Activated T-helper 17 cell treated with anti-CD3 and anti-CD28 coated beads, Interleukin-2, amount 50 U/mL, for 72 hours (primary cell): ENCODE measurements around the gene ANLN. TPM values are rescaled to one million over a fixed set of nuclear protein-coding genes. Genes with fewer than 3 reads are reported as not detected.
"Not testable (repeated sequence)": the region's sequence is repeated elsewhere in the genome, so short reads cannot be mapped to it uniquely, and the experiment has no call there.

Experiments used
- ATAC-seq: fragments of 150-1000 bp; cut with Tn5 transposase; replicated peaks from 2 replicates; pipeline ENCODE4 v1.10.0; 2021; ENCODE audit warnings: mild to moderate bottlenecking, moderate library complexity
- H3K27ac Mint-ChIP-seq: one replicate; pipeline ENCODE4 v1.8.0; 2022; ENCODE audit warnings: mixed read lengths
- H3K27me3 Mint-ChIP-seq: one replicate; pipeline ENCODE4 v1.8.0; 2022; ENCODE audit warnings: mixed read lengths
- H3K36me3 Mint-ChIP-seq: one replicate; pipeline ENCODE4 v1.8.0; 2022; ENCODE audit warnings: low read depth, mild to moderate bottlenecking, mixed read lengths
- H3K4me1 Mint-ChIP-seq: one replicate; pipeline ENCODE4 v1.8.0; 2022; ENCODE audit warnings: mixed read lengths
- H3K4me3 Mint-ChIP-seq: one replicate; pipeline ENCODE4 v1.8.0; 2022; ENCODE audit warnings: mild to moderate bottlenecking, mixed read lengths
- H3K9me3 Mint-ChIP-seq: one replicate; pipeline ENCODE4 v1.8.0; 2022; ENCODE audit warnings: mixed read lengths
- total RNA-seq, 2 donors: library from RNA; stranded (reverse); gene quantifications; one replicate each; pipeline ENCODE4 v1.2.3, GENCODE V29; 2022

Gene ANLN
- total RNA-seq, 2 donors from 2014 or later = 64.3 to 67.1 TPM

DNA sequence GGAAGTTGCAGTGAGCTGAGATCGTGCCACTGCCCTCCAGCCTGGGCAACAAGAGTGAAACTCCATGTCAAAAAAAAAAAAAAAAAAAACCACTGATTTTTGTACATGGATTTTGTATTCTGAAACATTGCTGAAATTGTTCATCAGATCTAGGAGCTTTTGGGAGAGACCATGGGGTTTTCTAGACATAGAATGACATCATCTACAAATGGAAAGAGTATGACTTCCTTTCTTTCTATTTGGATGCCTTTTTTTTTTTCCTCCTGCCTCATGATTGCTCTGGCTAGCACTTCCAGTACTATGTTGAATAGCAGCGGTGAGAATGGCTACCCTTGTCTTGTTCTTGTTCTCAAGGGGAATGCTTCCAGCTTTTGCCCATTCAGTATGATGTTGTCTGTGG, 89.1 kb downstream of the ANLN start:
- Mint-ChIP-seq H3K4me3 (no peak overlapping the region), H3K27ac (no peak overlapping the region), H3K9me3 (peaks cover 7% of the 10 kb centered on the region), H3K27me3 (no peaks in the 10 kb centered on the region), H3K36me3 (no peaks in the 10 kb centered on the region), H3K4me1 (peaks cover 6% of the 10 kb centered on the region)
- no peak for ATAC-seq

GRCh38 chr7:36483853-36484252, 94.2 kb downstream of the ANLN start:
- H3K4me1 Mint-ChIP-seq, H3K4me3 Mint-ChIP-seq, H3K27me3 Mint-ChIP-seq, H3K27ac Mint-ChIP-seq, H3K36me3 Mint-ChIP-seq, ATAC-seq, H3K9me3 Mint-ChIP-seq: not testable (repeated sequence)

GRCh38 chr7:36484265-36484664, 94.6 kb downstream of the ANLN start:
- no peaks in the 10 kb centered on the region for H3K36me3 Mint-ChIP-seq
- no peak for ATAC-seq

DNA sequence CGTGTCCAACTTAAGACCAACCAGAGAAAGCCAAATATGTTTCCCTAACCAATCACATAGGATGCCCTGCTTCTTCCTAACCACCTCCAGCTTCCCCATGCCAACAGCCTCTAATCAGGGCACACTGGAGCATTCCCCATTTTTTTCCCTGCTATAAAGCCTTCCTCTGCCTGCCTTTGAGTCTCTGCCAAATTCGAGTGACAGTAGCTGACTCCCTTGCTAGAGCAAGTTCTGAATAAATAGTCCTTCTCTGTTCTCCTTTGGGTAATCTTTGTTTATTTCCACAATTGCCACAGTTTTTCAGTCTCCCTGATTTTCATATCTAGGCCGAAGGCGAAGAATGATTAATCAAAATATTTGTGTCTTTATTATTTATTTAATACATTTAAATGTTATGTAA, 96.7 kb downstream of the ANLN start:
- Mint-ChIP-seq H3K27ac (no peak overlapping the region), H3K27me3 (peaks cover 5% of the 10 kb centered on the region), H3K9me3 (no peaks in the 10 kb centered on the region), H3K4me1 (no peaks in the 10 kb centered on the region), H3K36me3 (no peaks in the 10 kb centered on the region), H3K4me3 (no peak overlapping the region)
- no peak for ATAC-seq

More at GRCh38 chr7:36484265-36484664, 94.6 kb downstream of the ANLN start:
- Mint-ChIP-seq H3K27ac (no peak overlapping the region), H3K4me1 (no peaks in the 10 kb centered on the region), H3K27me3 (peaks cover 5% of the 10 kb centered on the region), H3K9me3 (peaks cover 4% of the 10 kb centered on the region), H3K4me3 (no peak overlapping the region)

- H3K27ac Mint-ChIP-seq = no peak overlapping the region
- peaks cover 5% of the 10 kb centered on the region for H3K27me3 Mint-ChIP-seq
- H3K36me3 Mint-ChIP-seq = no peaks in the 10 kb centered on the region
Observed at GRCh38 chr7:36487756-36488336, 98.2 kb downstream of the ANLN start.

GRCh38 chr7:36488672-36489071, 99.0 kb downstream of the ANLN start:
- ATAC-seq = not testable (repeated sequence)

More at GRCh38 chr7:36487756-36488336, 98.2 kb downstream of the ANLN start:
- no peak for ATAC-seq
- H3K4me1 Mint-ChIP-seq = no peaks in the 10 kb centered on the region
- H3K4me3 Mint-ChIP-seq = no peak overlapping the region
- no peaks in the 10 kb centered on the region for H3K9me3 Mint-ChIP-seq

GRCh38 chr7:36490419-36490830, 100.8 kb downstream of the ANLN start:
- Mint-ChIP-seq H3K27ac (no peak overlapping the region), H3K4me1 (no peaks in the 10 kb centered on the region), H3K36me3 (no peaks in the 10 kb centered on the region), H3K27me3 (peaks cover 5% of the 10 kb centered on the region), H3K4me3 (no peak overlapping the region), H3K9me3 (no peaks in the 10 kb centered on the region)
- ATAC-seq = no peak

More at GRCh38 chr7:36488672-36489071, 99.0 kb downstream of the ANLN start:
- H3K4me1 Mint-ChIP-seq, H3K9me3 Mint-ChIP-seq, H3K27me3 Mint-ChIP-seq, H3K27ac Mint-ChIP-seq, H3K36me3 Mint-ChIP-seq, H3K4me3 Mint-ChIP-seq: not testable (repeated sequence)

GRCh38 chr7:36491317-36491716, 101.7 kb downstream of the ANLN start:
- peaks cover 5% of the 10 kb centered on the region for H3K27me3 Mint-ChIP-seq
- H3K4me3 Mint-ChIP-seq = no peak overlapping the region
- H3K27ac Mint-ChIP-seq = no peak overlapping the region
- H3K36me3 Mint-ChIP-seq = no peaks in the 10 kb centered on the region
- ATAC-seq = no peak
- H3K9me3 Mint-ChIP-seq = no peaks in the 10 kb centered on the region
- no peaks in the 10 kb centered on the region for H3K4me1 Mint-ChIP-seq

DNA sequence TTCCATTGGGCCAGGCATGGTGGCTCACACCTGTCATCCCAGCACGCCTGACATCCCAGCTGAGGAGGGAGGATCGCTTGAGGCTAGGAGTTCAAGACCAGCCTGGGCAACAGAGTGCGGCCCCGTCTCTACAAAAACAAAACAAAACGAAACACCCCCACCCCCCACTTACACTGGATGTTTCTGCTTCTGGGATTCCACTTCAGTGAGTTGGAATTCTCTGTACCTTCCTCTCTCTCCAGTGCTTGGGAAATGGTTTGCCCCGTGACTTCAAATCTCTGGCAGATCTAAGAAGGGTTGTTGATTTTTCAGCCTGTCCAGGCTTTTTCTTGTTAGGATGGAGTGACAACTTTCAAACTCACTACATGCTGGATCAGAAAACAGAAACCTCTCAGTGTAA, 106.9 kb downstream of the ANLN start:
- Mint-ChIP-seq H3K9me3 (no peaks in the 10 kb centered on the region), H3K4me3 (no peak overlapping the region), H3K4me1 (no peaks in the 10 kb centered on the region), H3K27me3 (peaks cover 19% of the 10 kb centered on the region), H3K36me3 (no peaks in the 10 kb centered on the region), H3K27ac (no peak overlapping the region)
- no peak for ATAC-seq

DNA sequence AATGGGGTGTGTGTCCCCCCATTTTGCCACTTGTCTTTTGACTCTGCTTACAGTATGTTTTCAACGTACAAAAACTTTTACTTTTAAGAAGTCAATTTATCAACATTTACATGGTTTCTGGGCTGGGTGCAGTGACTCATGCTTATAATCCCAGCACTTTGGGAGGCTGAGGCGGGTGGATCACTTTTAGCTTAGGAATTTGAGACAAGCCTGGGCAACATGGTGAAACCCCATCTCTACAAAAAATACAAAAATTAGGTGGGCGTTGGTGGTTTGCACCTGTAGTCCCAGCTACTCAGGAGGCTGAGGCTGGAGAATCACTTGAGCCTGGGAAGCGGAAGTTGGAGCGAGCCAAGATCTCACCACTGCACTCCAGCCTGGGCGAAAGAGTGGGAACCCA, 107.5 kb downstream of the ANLN start:
- H3K9me3 Mint-ChIP-seq, H3K4me3 Mint-ChIP-seq, H3K27ac Mint-ChIP-seq, H3K4me1 Mint-ChIP-seq, ATAC-seq, H3K36me3 Mint-ChIP-seq: not testable (repeated sequence)
- H3K27me3 Mint-ChIP-seq = peaks cover 19% of the 10 kb centered on the region

- H3K36me3 Mint-ChIP-seq = no peaks in the 10 kb centered on the region
- ATAC-seq = no peak
- peaks cover 19% of the 10 kb centered on the region for H3K27me3 Mint-ChIP-seq
- no peak overlapping the region for H3K4me3 Mint-ChIP-seq
- H3K9me3 Mint-ChIP-seq = no peaks in the 10 kb centered on the region
- no peaks in the 10 kb centered on the region for H3K4me1 Mint-ChIP-seq
- no peak overlapping the region for H3K27ac Mint-ChIP-seq
Observed at GRCh38 chr7:36497775-36498174, 108.1 kb downstream of the ANLN start.

Other genes starting within 250 kb of the ANLN start
- 1 to 10 TPM in 1 of 2 donors, under 1 TPM in 1; 0.95 to 5.1 TPM for gene EEPD1, start 236.6 kb upstream of the ANLN start, total RNA-seq